Renal cortical epithelial cell (primary cell): ENCODE measurements around the gene SCAPER. TPM values are rescaled to one million over a fixed set of nuclear protein-coding genes. Genes with fewer than 3 reads are reported as not detected.

ENCODE experiments used
- DNase-seq: peaks from one replicate; pipeline ENCODE4 v3.0.0-alpha.2; 2011; ENCODE audit warnings: low read depth
- total RNA-seq: library from RNA; depleted of rRNA; stranded (reverse); fragments of >200 nt; gene quantifications from 2 replicates; pipeline ENCODE4 v1.2.3, GENCODE V29; 2014

Gene SCAPER
- total RNA-seq, 1 donor from 2014 or later = 11.7 TPM

GRCh38 chr15:76339305-76340197, 565.6 kb downstream of the SCAPER start:
- no peak for DNase-seq

GRCh38 chr15:76338486-76339304, 566.4 kb downstream of the SCAPER start:
- no peak for DNase-seq

DNA sequence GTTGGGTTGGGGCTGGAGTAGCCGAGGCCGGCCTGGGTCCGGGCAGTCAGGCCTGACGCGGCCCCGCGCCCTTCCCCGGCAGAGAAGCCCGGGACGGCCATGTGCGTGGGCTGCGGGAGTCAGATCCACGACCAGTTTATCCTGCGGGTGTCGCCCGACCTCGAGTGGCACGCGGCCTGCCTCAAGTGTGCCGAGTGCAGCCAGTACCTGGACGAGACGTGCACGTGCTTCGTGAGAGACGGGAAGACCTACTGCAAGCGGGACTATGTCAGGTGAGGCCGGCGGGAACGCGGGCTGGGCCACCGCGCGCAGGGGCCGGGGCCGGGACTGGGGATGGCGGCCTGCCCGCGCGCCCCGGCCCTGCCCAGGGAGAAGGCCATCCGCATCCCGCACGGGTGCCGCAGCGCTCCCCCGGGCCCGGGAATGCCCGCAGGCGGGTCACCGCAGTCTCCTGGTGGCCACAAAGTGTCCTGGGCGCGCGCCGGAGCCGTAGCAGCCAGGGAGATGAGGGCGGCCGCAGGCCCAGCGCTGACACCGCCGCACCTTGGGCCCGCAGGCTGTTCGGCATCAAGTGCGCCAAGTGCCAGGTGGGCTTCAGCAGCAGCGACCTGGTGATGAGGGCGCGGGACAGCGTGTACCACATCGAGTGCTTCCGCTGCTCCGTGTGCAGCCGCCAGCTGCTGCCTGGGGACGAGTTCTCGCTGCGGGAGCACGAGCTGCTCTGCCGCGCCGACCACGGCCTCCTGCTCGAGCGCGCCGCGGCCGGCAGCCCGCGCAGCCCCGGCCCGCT, 567.2 kb downstream of the SCAPER start:
- DNase-seq = no peak

- no peak for DNase-seq
These were observed 568.0 kb downstream of the SCAPER start for GRCh38 chr15:76337059-76337695.

DNA sequence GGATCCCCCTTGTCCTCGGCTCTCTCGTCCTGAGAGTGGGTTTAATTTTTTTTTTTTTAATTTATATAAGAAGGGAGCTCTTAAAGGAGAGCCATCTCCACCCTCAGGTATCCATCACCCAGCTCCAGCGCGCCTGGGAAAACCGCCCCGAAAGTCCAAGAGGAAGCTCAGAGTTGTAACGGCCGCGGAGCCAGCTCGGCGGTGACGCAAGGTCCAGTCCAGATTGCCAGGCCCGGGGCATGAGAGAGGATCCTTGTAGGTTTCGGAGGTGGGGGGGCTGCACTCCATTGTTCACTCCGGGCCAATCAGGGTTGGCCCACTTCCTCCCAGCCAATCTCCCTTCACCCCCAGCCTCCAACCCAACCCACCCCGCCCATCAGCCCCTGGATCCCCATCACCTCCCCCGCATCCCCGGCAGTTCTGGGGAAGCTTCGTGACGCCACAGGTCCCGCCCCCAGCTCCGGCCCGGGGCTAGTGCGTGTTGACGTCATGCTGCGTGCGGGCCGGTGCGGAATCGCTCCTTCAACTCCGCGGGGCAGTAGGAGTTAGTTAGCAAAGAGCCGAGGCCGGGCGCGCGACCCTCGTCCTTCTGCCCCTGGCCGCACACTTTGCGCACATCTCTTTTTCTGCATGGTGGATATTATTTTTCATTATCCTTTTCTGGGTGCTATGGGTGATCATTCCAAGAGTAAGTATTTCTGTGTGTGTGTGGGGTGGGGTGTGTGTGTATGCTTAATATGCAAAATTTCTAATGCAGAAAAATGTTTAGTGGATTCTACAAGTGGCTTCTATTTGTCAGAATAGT, 568.7 kb downstream of the SCAPER start, which contains the start of gene ISL2:
TSS of gene ISL2 (plus strand) at position 520 of the 805 bp plus-strand sequence. CDS start at position 631, 111 bp downstream.
- no peak for DNase-seq

DNA sequence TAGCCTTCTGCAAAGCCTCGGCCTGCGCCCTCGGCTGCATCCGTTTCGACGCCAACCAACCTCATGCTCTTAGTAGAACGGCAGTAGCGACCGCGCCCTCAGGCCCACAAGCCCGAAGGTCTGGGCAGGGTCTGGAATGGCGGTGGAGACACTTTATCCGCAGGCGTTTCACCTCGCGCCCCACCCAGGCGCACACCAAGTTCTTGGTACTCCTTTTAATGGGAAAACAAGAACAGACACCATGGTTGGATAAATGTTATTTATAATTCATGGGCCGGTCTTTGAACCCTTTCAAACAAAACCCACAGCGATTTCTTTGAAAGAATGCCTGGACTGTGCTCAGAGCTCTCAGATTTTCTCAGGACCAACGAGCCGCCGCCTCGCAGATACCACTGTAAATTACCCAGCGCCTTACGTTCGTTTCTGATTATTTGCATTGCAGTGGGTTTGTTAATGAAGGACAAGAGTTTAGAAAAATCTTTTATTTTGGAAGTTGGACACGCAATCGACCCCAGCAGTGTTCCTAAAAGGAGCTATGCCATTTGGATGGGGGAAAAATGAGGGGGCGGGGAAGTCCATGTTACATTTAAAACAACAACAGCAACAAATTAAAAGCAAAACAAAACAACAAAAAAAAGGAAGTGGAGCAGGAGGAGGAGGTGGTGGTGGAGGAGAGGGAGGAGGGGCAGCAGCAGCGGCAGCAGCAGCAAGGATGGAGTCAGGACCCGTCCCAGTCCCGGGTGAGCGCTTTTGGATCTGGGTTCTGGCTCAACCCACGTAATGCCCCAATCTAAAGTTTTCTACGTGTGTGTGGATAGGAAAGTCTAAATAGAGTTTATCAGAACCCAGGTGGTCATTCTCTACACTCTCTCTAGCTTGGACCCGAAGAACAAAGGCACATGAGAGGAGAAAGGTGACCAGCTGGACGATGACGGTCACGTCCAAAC, 569.6 kb downstream of the SCAPER start:
- DNase-seq = no peak

DNA sequence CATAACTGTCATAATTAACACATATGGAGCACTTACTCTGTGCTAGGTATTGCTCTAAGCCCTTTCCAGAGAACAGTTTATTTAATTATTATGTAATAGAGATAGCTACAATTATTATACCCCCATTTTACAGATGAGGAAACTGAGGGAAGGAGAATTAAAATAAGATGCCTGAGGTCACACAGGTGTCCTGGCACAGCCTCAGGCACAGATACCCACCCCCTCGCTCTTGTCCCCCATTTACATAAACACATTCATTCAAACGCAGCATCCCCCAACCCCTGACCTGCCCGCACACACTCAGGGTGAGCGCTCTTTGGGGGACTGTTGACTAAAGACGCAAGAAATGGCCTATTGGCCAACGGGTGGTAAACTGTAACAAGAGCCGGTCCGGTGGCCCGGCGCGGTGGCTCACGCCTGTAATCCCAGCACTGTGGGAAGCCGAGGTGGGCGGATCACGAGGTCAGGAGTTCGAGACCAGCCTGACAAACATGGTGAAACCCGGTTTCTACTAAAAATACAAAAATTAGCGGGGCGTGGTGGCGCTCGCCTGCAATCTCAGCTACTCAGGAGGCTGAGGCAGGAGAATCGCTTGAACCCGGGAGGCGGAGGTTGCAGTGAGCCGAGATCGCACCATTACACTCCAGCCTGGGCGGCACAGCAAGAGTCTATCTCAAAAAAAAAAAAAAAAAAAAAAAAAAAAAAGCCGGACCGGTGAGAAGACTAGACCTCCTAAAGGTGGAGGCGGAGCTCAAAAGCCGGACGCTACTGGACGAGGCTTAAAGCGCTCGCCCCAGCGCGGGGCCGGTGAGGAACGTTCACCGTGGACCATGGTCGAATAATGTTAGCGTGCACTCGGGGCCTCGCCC, 570.5 kb downstream of the SCAPER start:
- no peak for DNase-seq

DNA sequence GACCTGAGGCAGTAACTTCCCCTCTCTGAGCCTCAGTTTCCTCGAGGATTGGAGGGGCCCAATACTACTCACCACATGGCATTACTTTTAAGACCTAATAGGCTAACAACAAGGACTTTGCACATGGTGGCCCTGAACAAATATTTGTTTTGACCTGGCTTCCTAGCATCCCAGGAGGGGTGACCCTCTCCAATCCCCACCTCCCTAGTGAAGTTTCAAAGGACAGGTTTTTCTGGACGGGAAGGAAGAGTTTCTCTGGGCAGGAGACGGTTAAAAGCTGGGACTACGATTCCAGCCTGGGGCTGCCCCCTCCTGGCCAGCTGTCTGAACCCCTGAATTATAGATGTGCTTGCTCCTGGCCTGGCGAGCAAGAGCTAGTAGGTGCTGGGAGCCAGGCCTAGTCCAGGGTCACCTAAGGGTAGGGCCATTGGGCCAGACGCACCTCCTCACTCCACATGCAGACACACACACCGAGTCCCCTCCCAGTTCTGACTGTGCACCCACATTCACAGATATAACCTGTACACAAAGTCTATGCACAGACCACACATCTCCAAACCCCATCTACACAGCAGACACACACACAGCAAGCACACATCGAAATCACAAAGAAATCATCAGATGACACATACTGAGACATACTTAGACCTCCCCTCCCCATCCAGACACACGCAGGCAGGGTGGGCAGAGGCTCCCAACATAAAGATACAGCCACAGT, 571.3 kb downstream of the SCAPER start:
- DNase-seq = no peak

- no peak for DNase-seq
These were observed 571.8 kb downstream of the SCAPER start for GRCh38 chr15:76333309-76333708.

DNA sequence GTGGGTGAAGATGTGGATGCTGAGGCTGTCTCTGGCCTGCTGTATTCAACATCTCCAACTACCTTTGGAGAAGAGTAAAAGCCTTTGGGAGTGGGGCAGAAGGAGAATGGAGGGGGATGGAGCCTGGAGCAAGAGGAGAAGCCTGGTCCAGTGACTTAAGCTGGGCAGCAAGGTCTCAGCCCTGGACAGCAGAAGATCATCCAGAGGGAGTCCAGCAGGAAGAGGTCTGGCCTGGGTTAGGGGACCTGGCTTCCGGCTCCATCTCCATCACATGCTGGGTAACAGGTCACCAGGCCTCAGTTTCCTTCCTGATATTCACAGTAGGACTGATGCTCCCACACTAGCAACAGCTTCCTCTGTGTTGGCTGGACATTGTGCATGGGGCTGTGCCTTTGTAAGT, 572.3 kb downstream of the SCAPER start:
- no peak for DNase-seq

- DNase-seq = peak; percentile 34
These were observed 575.0 kb downstream of the SCAPER start for GRCh38 chr15:76330080-76330680.

GRCh38 chr15:76328958-76329357, 576.2 kb downstream of the SCAPER start:
- DNase-seq = peak; percentile 64

GRCh38 chr15:76328106-76328696, 576.9 kb downstream of the SCAPER start:
- no peak for DNase-seq

- DNase-seq = no peak
These were observed 577.7 kb downstream of the SCAPER start for GRCh38 chr15:76327191-76328105.

DNA sequence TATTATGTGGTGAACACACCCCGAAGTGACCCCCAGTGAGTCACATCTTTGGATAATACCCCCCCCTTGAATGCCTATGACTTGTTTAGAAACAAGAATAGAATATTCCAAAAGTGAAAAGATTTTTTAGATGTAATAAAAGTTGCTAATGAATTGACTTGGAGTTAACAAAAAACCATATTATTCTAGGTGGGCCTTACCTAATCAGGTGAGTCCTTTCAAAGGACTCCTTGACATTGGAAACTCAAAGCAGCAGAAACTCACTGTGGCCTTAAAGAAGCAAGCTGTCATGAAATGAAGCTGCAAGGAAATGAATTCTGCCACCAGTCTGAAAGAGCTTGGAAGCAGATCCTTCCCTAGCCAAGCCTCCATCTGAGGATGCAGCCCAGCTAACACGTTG, 579.4 kb downstream of the SCAPER start:
- no peak for DNase-seq

DNA sequence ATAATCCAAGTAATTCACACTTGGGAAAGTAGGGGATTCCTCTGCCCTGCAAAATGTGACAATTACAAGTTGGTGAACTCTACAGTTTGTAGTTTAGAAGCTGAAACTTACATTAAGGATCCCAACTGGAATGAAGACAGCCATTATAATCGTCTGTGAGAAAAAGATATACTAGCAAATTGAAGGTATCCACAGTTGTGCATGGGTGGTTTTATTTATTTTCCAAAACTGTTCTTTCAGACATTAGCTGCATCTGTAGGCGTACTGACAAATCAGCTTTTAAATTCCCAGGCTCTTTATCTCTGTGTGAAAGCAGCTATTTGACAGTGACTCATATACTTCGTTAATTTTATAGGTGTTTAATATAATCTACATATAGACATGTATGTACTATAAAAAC, 581.1 kb downstream of the SCAPER start:
- DNase-seq = no peak
